ENCODE measurements around the gene IFITM5.

- TF ChIP-seq EZH2phosphoT487 (IDR thresholded peaks at IDR 0.05; ENCODE audit: insufficient read depth, low read depth) (no peak), EZH2 (IDR thresholded peaks at IDR 0.05; ENCODE audit: insufficient read depth, poor library complexity, severe bottlenecking) (no peak)
Observed at GRCh38 chr11:272931-273198, 26.5 kb downstream of the IFITM5 start.

Data from GM23248 (cell line).